SKM-1 (cell line): ENCODE results near the gene DEGS2.
"Not testable (repeated sequence)": the region's sequence is repeated elsewhere in the genome, so short reads cannot be mapped to it uniquely, and the experiment has no call there.

Source experiments
- DNase-seq: peaks from one replicate; lab custom pipeline; 2025; ENCODE audit not compliant: unreplicated experiment; lab: John Stamatoyannopoulos, UW

The DEGS2 gene

GRCh38 chr14:100159094-100159864 is at the start of gene DEGS2:
TSS of gene DEGS2 (minus strand) at chr14:100159645. CDS start at chr14:100159587, 58 bp downstream.
- no peak for DNase-seq

GRCh38 chr14:100208136-100208535 is 48.7 kb upstream of the DEGS2 start:
- not testable (repeated sequence) for DNase-seq

- not testable (repeated sequence) for DNase-seq
Observed at GRCh38 chr14:100207588-100207987, 48.1 kb upstream of the DEGS2 start.

GRCh38 chr14:100204835-100205167 is 45.4 kb upstream of the DEGS2 start:
- not testable (repeated sequence) for DNase-seq

GRCh38 chr14:100203962-100204834 is 44.8 kb upstream of the DEGS2 start:
- no peak for DNase-seq

GRCh38 chr14:100203146-100203545 is 43.7 kb upstream of the DEGS2 start:
- DNase-seq: no peak

- DNase-seq: no peak
Observed at GRCh38 chr14:100202712-100203111, 43.3 kb upstream of the DEGS2 start.

- DNase-seq: no peak
Observed at GRCh38 chr14:100201701-100202100, 42.3 kb upstream of the DEGS2 start.

GRCh38 chr14:100200311-100200710 is 40.9 kb upstream of the DEGS2 start:
- no peak for DNase-seq

- DNase-seq: no peak
Observed at GRCh38 chr14:100199240-100199860, 39.9 kb upstream of the DEGS2 start.

- no peak for DNase-seq
Observed at GRCh38 chr14:100193417-100194357, 34.2 kb upstream of the DEGS2 start.

GRCh38 chr14:100192672-100193416 is 33.4 kb upstream of the DEGS2 start:
- DNase-seq: peak; percentile 74

- no peak for DNase-seq
Observed at GRCh38 chr14:100192250-100192671, 32.8 kb upstream of the DEGS2 start.

GRCh38 chr14:100191584-100192249 is 32.3 kb upstream of the DEGS2 start:
- DNase-seq: no peak

GRCh38 chr14:100190126-100190525 is 30.7 kb upstream of the DEGS2 start:
- DNase-seq: no peak

- no peak for DNase-seq
Observed at GRCh38 chr14:100188392-100189030, 29.1 kb upstream of the DEGS2 start.

- no peak for DNase-seq
Observed at GRCh38 chr14:100187247-100187833, 27.9 kb upstream of the DEGS2 start.

GRCh38 chr14:100181876-100182551 is 22.6 kb upstream of the DEGS2 start:
- not testable (repeated sequence) for DNase-seq
